Thoracic aorta (tissue), 2 donors: ENCODE data around the gene PDX1. TPM values are rescaled to one million over a fixed set of nuclear protein-coding genes. Genes with fewer than 3 reads are reported as not detected.
"Not testable (repeated sequence)": the region's sequence is repeated elsewhere in the genome, so short reads cannot be mapped to it uniquely, and the experiment has no call there.

Source experiments
- ATAC-seq: fragments of 150-250 bp; one replicate; pipeline ENCODE4 v1.8.0; 2017; ENCODE audit warnings: low read depth; ENCODE audit not compliant: insufficient number of reproducible peaks, low FRiP score
- DNase-seq: peaks from one replicate; pipeline ENCODE4 v3.0.0-alpha.2; 2020; ENCODE audit warnings: low spot score
- H3K27ac ChIP-seq, 2 donors: fragments of 200-600 bp; sonication (generic); 1 replicate in 1 of 2; 2 replicates in 1 of 2; pipeline ENCODE4 v1.5.1; 2016; ENCODE audit warnings: mild to moderate bottlenecking in 2 of 2, moderate library complexity in 2 of 2
- H3K27me3 ChIP-seq: fragments of 200-600 bp; sonication (generic); replicated peaks from 2 replicates; pipeline ENCODE4 v1.6.0; 2016; ENCODE audit warnings: mild to moderate bottlenecking; ENCODE audit not compliant: insufficient read depth
- H3K36me3 ChIP-seq: fragments of 200-600 bp; sonication (generic); one replicate; pipeline ENCODE4 v1.5.1; 2016
- H3K4me1 ChIP-seq, 2 donors: fragments of 200-600 bp; sonication (generic); 1 replicate in 1 of 2; 2 replicates in 1 of 2; pipeline versions ENCODE4 v1.5.1 to v1.6.0; 2016; ENCODE audit warnings: low read depth in 2 of 2, mild to moderate bottlenecking in 1 of 2; ENCODE audit not compliant: control insufficient read depth in 1 of 2
- H3K4me3 ChIP-seq: fragments of 200-600 bp; sonication (generic); 2 replicates; pipeline ENCODE4 v1.5.1; 2016; ENCODE audit warnings: mild to moderate bottlenecking
- H3K9me3 ChIP-seq: fragments of 200-600 bp; sonication (generic); 2 replicates; pipeline ENCODE4 v1.5.1; 2016
- CTCF ChIP-seq: fragments of 200-600 bp; sonication (generic); IDR thresholded peaks from one replicate; pipeline ENCODE4 v1.5.1; 2019; ENCODE audit warnings: antibody characterized with exemption
- total RNA-seq, 2 donors: library from RNA; depleted of rRNA; stranded (reverse); fragments of >200 nt; gene quantifications; one replicate each; pipeline versions ENCODE4 v1.1.0 to v1.2.3, GENCODE V29; 2016

Gene PDX1
- total RNA-seq, 2 donors from 2014 or later, result 0.28 TPM; not detected in 1

GRCh38 chr13:27963491-27963890 lies 43.7 kb downstream of the PDX1 start:
- TF ChIP-seq CTCF, result no peak
- ATAC-seq (no peak), DNase-seq (no peak)
- H3K4me3 ChIP-seq, result no peak overlapping the region
- H3K4me1 ChIP-seq, result peaks cover 15 to 27% of the 10 kb centered on the region in 2 donors
- H3K27me3 ChIP-seq, result peaks cover 26% of the 10 kb centered on the region
- no peaks in the 10 kb centered on the region for H3K9me3 ChIP-seq
- H3K27ac ChIP-seq, result no peak overlapping the region
- no peaks in the 10 kb centered on the region for H3K36me3 ChIP-seq

- H3K9me3 ChIP-seq, DNase-seq: not testable (repeated sequence)
Measured at GRCh38 chr13:27964206-27964605, 44.4 kb downstream of the PDX1 start.

GRCh38 chr13:27964741-27965323 lies 45.0 kb downstream of the PDX1 start:
- Histone ChIP-seq H3K4me3 (no peak overlapping the region), H3K4me1 (peaks cover 14 to 30% of the 10 kb centered on the region in 2 donors), H3K9me3 (no peaks in the 10 kb centered on the region), H3K27ac (no peak overlapping the region), H3K36me3 (no peaks in the 10 kb centered on the region), H3K27me3 (peaks cover 14% of the 10 kb centered on the region)
- TF ChIP-seq CTCF, result no peak
- ATAC-seq (no peak), DNase-seq (no peak)

More at GRCh38 chr13:27964206-27964605, 44.4 kb downstream of the PDX1 start:
- peaks cover 20% of the 10 kb centered on the region for H3K27me3 ChIP-seq
- not testable (repeated sequence) for H3K36me3 ChIP-seq, ATAC-seq, H3K27ac ChIP-seq, H3K4me3 ChIP-seq
- peaks cover 15 to 32% of the 10 kb centered on the region in 2 donors for H3K4me1 ChIP-seq

GRCh38 chr13:27965343-27965739 lies 45.5 kb downstream of the PDX1 start:
- Histone ChIP-seq H3K27me3 (peaks cover 14% of the 10 kb centered on the region), H3K9me3 (no peaks in the 10 kb centered on the region), H3K36me3 (no peaks in the 10 kb centered on the region), H3K27ac (no peak overlapping the region), H3K4me1 (peaks cover 10 to 25% of the 10 kb centered on the region in 2 donors), H3K4me3 (no peak overlapping the region)
- TF ChIP-seq CTCF, result no peak
- DNase-seq (no peak), ATAC-seq (no peak)

- Histone ChIP-seq H3K27ac (no peak overlapping the region), H3K27me3 (peaks cover 12% of the 10 kb centered on the region), H3K9me3 (no peaks in the 10 kb centered on the region), H3K4me1 (peaks cover 4 to 19% of the 10 kb centered on the region in 2 donors), H3K4me3 (no peak overlapping the region), H3K36me3 (no peaks in the 10 kb centered on the region)
- TF ChIP-seq CTCF, result no peak
- no peak for DNase-seq
- ATAC-seq, result no peak
Measured at GRCh38 chr13:27965740-27966640, 46.2 kb downstream of the PDX1 start.
